Mesangial cell (primary cell): ENCODE results near the gene CHRM4. TPM values are rescaled to one million over a fixed set of nuclear protein-coding genes. Genes with fewer than 3 reads are reported as not detected.

Experiments
- total RNA-seq: library from RNA; depleted of rRNA; stranded (reverse); fragments of >200 nt; gene quantifications from 2 replicates; pipeline ENCODE4 v1.2.3, GENCODE V29; 2015

CHRM4 gene
- 0.25 TPM in 1 of 2 replicates, not detected in the other for total RNA-seq

GRCh38 chr11:46391578-46392420 is at the start of gene CHRM4:
Gene CHRM4 (minus strand): TSS chr11:46391776. CDS start chr11:46386557, 5,219 bp downstream.

GRCh38 chr11:46381048-46381818 is 10.3 kb downstream of the CHRM4 start, which contains the start of gene MDK:
Gene MDK (plus strand): TSS chr11:46381669. CDS start chr11:46382058, 389 bp downstream.

GRCh38 chr11:46346886-46347636 is 44.5 kb downstream of the CHRM4 start, which contains the start of gene DGKZ:
Gene DGKZ (plus strand): TSS chr11:46347463. CDS start chr11:46347660, 197 bp downstream.

Other genes with a start within 250 kb of the CHRM4 start
- 23.0 and 30.4 TPM in 2 replicates for gene CREB3L1, start 114.1 kb downstream of the CHRM4 start, total RNA-seq
- 73.1 and 95.0 TPM in 2 replicates for gene DGKZ, start 44.3 kb downstream of the CHRM4 start, total RNA-seq
- gene MDK, start 10.1 kb downstream of the CHRM4 start, total RNA-seq = 170 and 413 TPM in 2 replicates
- 17.3 and 32.2 TPM in 2 replicates for gene AMBRA1, start 202.2 kb upstream of the CHRM4 start, total RNA-seq
- gene HARBI1, start 225.5 kb upstream of the CHRM4 start, total RNA-seq = 2.9 and 3.1 TPM in 2 replicates
- 55.4 and 83.0 TPM in 2 replicates for gene ATG13, start 225.8 kb upstream of the CHRM4 start, total RNA-seq